GM18526 (cell line): ENCODE results near the gene LAMA1.

Source experiments
- POLR2A ChIP-seq: IDR thresholded peaks from 3 replicates; pipeline ENCODE4 v1.6.1; 2011; ENCODE audit not compliant: insufficient read length; ENCODE audit errors: extremely low read depth

Gene LAMA1, protein sequence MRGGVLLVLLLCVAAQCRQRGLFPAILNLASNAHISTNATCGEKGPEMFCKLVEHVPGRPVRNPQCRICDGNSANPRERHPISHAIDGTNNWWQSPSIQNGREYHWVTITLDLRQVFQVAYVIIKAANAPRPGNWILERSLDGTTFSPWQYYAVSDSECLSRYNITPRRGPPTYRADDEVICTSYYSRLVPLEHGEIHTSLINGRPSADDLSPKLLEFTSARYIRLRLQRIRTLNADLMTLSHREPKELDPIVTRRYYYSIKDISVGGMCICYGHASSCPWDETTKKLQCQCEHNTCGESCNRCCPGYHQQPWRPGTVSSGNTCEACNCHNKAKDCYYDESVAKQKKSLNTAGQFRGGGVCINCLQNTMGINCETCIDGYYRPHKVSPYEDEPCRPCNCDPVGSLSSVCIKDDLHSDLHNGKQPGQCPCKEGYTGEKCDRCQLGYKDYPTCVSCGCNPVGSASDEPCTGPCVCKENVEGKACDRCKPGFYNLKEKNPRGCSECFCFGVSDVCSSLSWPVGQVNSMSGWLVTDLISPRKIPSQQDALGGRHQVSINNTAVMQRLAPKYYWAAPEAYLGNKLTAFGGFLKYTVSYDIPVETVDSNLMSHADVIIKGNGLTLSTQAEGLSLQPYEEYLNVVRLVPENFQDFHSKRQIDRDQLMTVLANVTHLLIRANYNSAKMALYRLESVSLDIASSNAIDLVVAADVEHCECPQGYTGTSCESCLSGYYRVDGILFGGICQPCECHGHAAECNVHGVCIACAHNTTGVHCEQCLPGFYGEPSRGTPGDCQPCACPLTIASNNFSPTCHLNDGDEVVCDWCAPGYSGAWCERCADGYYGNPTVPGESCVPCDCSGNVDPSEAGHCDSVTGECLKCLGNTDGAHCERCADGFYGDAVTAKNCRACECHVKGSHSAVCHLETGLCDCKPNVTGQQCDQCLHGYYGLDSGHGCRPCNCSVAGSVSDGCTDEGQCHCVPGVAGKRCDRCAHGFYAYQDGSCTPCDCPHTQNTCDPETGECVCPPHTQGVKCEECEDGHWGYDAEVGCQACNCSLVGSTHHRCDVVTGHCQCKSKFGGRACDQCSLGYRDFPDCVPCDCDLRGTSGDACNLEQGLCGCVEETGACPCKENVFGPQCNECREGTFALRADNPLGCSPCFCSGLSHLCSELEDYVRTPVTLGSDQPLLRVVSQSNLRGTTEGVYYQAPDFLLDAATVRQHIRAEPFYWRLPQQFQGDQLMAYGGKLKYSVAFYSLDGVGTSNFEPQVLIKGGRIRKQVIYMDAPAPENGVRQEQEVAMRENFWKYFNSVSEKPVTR (N-terminal part only)

DNA sequence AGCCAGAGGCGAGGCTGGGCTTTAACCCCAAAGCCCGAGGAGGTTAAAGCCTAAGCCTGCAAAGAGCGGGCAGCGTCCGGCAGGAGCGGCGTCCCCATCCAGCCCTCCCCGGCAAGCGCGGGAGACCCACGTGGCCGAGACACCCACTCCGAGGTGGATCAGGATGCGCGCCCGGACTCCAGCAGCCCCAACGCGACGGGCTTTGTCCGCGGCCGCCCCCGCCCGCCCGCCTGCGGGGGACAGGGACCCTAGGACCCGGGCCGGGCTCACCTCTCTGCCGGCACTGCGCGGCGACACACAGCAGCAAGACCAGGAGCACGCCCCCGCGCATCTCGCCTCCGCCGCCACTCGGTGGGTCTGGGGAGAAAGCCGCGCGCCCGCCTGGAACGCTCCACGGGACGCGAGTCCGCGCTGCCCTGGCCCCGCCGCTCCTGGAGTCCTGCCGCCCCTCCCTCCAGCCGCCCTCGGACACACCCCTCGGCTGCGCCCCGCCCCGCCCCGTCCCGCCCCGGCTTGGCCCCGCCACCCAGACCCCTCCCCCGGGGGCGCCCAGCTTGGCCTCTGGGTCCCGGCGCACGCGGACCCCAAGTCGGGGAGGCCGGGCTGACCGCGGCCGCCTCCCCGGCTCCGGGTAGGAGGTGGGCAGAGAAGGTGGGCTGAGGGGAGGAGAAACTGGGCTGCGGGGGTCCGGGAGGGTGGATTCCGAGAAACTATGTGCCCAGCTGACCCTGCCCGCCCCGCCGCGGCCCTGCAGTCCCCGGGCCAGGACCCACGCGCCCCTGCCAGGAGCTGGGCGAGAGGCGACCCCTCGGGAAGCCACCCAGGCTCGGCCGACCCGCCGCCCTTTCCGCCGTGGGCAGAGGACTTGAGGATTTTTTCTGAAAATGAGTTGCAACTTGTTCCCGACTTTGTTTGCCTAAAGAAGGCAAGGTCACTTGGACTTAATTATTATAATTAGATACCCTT is at the start of gene LAMA1:
LAMA1 (minus strand) TSS at position 408 of the 966 bp plus-strand sequence; CDS start at position 331, 77 bp downstream.
- no peak for TF ChIP-seq POLR2A

DNA sequence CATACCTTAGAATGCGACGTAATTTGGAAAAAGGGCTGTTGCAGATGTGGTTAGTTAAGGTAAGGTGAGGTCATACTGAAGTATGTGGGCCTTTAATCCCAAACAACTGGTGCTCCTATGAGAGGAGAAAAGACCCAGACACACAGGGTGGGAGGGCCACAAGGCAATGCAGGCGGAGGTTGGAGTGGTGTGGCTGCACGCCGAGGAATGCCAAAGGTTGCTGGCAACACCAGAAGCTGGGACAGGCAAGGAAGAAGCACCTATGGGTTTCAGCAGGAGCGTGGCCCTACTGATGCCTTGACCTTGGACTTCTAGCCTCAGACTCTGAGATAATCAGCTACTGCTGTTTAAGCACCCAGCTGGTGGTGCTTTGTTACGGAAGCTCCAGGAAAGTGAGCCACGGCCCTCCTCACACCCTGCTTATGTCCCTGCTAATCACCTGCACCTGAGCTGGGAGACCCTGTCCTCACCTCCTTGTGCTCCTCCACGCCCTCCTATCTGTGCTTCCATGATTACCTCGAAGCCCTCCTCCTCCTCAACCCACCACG is 48.3 kb upstream of the LAMA1 start:
- no peak for TF ChIP-seq POLR2A

- TF ChIP-seq POLR2A: no peak
Observed at GRCh38 chr18:7164323-7165004, 46.9 kb upstream of the LAMA1 start.

DNA sequence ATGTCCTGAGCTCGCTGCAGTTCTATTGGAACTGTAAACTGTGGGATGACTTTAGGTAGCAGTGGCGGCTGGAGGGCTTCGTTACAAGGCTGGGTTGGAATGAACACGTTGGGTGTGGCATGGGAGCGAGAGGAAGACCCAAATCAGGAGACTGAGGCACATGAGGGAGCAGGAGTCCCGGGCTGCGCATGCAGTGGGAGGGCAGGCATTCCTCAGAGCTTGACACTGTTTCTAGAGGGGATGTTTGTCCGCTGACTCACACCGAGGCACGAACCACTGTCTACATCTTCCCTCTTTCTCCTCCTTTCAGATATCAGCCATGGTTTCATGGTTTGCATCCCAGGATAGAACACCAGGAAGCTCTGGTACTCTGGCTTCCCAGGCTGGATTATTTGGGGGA is 40.6 kb upstream of the LAMA1 start:
- TF ChIP-seq POLR2A: no peak

GRCh38 chr18:7157760-7158159 is 40.2 kb upstream of the LAMA1 start:
- no peak for TF ChIP-seq POLR2A

DNA sequence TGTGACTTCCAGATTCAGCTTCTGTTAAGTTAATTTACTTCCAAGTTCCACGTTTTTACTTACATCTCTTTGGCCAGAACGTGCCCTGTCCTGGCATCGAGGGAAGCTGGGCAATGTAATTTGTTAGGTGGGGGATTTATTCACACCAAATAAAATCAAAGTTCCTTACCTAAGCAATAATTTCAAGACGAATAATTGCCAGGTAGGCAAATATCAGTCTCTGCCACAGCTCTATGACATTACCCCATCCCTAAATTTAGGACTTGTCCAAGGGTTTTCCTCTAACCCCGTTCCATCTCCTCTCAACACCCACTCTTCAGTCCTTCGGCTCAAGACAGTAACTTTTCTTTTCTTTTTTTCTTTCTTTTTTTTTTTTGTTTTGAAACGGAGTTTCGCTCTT is 38.3 kb upstream of the LAMA1 start:
- no peak for TF ChIP-seq POLR2A

GRCh38 chr18:7155092-7155491 is 37.5 kb upstream of the LAMA1 start:
- TF ChIP-seq POLR2A: no peak

GRCh38 chr18:7152440-7152839 is 34.8 kb upstream of the LAMA1 start:
- no peak for TF ChIP-seq POLR2A

DNA sequence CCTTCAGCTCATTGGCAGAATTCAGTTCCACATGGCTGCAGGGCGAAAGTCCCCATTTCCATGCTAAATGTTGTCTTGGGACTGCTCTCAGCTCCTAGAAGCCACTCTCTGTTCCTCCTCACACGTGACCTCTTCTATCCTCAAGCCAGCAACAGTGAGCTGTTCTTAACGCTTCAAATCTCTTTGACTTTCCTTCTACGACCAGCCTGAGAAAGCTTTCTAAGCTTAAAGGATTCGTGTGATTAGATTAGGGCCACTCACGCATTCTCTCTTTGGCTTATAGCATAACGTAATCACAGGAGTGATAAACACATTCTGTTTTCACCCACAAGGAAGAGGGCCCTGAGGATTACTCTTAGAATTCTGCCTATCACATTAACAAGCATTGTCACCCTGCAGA is 29.8 kb upstream of the LAMA1 start:
- TF ChIP-seq POLR2A: no peak

- TF ChIP-seq POLR2A: no peak
Observed at GRCh38 chr18:7146067-7146466, 28.5 kb upstream of the LAMA1 start.

- TF ChIP-seq POLR2A: no peak
Observed at GRCh38 chr18:7141287-7141686, 23.7 kb upstream of the LAMA1 start.

DNA sequence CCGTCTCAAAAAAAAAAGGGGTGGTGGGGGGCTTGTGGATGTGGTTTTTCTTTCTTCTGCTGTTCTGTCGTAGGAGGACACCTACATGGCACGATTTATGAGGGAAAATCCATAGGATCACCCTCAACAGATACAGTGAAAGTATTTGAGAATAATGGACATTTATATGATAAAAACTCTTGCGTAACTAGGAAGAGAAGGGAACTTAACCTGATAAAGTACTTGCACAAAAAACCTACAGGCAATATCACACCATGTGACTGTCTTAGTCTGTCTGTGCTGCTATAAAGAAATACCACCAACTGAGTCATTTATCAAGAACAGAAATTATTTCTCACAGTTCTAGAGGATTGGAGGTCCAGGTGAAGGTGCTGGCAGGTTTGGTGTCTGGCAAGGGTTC is 21.8 kb upstream of the LAMA1 start:
- TF ChIP-seq POLR2A: no peak

GRCh38 chr18:7133181-7133580 is 15.6 kb upstream of the LAMA1 start:
- TF ChIP-seq POLR2A: no peak

DNA sequence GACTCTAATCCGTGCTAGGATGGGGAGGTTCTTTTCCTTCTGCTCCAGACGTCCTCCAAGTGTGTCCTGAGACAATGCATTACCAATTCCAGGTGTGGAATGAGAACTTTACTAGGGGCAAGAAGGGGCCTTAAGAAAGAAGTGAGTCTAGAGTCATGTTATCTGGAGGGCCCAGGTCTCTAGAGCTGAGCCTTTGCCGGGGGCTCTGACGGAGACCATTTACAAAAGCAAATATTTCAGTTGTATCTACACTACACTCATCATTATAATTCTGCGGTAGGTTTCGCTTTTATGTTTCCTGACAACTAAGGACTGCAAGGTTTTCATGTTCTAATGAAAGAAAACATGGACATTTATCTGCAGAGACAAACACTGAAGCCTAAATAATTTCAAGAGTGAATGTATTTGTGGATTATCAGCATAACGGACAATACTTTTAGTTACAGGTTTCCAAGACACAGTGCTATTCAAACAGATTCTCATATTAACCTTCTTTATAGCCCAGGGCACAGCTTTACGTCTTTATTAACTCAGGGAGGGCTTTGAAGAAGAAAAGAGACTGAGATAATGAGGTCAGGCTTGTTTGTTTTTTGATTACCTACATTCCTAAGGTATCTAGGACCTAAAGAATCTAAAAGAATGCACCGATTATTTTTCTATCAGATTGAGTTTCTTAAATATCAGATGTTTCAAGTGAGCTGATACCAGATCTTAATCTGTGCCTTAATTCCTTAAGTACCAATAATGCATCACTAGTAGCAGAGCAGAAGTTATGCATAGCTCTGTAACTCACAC is 15.0 kb upstream of the LAMA1 start:
- TF ChIP-seq POLR2A: no peak
